ENCODE data around the gene LAYN.

The LAYN gene, protein sequence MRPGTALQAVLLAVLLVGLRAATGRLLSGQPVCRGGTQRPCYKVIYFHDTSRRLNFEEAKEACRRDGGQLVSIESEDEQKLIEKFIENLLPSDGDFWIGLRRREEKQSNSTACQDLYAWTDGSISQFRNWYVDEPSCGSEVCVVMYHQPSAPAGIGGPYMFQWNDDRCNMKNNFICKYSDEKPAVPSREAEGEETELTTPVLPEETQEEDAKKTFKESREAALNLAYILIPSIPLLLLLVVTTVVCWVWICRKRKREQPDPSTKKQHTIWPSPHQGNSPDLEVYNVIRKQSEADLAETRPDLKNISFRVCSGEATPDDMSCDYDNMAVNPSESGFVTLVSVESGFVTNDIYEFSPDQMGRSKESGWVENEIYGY

DNA sequence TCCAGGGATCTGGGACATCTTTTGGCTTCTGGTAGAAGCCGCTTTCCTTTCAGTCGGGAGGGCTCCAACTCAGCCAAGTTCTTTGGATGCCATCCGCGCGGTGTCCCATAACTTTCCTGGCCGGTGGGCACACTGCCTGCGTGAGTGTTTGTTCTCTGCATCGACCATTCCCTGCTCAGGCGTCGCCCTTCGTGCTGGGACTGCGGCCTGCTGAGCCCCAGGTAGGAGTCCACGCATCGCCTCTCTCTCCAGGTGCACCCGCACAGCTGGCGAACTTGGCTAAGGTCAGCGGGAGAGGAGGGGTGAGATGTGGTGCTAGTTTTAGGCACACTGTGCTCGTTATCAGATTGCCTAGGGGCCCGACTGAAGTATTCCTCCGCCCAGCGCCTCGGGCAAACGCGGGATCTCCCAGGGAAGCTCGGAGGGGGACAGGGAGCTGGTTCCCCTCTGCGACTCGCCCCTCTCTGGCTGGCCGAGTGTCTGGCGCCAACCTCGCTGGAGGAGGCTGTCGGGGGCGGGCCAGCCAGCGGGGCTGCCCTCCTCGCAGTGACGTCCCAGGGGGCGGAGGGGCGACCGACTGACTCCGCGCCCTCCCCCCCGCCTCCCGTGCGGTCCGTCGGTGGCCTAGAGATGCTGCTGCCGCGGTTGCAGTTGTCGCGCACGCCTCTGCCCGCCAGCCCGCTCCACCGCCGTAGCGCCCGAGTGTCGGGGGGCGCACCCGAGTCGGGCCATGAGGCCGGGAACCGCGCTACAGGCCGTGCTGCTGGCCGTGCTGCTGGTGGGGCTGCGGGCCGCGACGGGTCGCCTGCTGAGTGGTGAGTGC, at the start of gene LAYN:
LAYN (plus strand) TSS at position 607 of the 823 bp plus-strand sequence; CDS start at position 731, 124 bp downstream.
- no peak for DNase-seq

DNA sequence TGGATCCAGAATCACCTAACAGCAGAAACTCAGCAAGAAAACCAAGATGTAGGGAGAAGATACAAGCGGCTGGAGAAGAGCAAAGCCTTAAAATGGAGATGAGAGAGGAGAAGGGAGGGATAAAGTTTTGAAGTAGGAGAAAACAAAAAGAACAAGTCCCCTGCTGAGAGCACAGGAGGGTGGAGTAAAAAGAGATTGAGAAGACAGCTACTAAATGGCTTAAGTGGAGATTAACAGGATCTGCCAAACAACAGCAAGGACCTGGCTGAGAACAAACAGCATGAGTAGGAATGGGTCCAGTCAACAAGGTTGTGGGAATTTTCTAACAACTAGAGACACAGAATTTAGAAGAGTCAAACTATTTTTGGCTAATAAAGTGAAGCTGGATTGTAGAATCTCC, 46.5 kb upstream of the LAYN start:
- DNase-seq, result no peak

DNA sequence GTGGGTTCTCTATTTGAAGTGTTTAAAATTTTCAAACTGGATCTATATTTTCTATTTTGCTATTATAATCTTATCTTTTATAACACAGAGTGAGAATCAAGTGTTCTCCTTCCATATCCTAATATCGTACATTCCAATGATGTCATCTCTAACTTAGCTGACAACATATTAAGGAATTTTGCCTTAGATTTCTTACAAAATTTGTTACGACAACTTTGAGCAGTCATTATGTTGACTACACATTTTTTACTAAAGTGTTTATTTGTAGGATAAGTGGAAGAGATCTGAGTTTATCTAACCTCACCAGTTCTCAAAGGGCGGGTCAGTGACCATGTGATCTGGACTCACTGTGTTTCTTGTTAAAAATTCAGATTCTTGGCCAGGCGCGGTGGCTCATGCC, 41.0 kb upstream of the LAYN start:
- DNase-seq, result no peak

DNA sequence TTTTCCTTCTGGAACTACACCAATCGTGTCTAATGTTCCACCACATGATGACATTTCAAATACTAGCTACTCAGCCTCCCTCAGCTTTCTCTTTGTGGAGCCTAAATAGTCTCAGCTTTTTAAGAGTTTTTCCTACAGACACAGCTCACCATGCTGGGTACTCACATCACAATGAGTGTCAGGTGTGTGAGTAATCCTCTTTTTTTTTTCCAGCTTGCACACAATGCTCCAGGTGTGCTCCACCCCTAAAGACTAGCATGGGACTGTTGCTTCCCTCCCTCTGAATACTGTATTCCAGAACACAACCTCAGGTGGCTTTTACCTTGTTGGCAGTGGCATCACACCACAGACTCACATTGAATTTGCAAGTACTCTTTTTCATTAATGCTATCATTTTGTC, 40.0 kb upstream of the LAYN start:
- no peak for DNase-seq

DNA sequence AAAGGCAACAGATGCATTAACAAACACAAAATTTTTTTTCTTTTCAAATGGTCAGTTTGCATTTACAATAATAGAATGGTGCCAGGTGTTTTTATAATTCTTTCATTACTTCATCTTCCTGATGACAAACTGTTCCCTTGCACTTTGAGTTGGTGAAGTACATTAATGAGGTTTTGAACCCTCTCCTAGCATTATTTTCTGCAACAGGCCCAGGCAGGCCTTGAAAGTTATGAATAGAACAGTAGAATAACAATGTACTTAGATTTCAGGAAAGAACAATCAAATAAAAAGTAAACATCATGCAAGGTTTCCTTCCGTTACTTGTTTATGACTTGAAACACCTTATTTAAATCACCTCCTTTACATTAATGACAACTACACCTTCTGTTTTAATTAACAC, 37.9 kb upstream of the LAYN start:
- no peak for DNase-seq

DNA sequence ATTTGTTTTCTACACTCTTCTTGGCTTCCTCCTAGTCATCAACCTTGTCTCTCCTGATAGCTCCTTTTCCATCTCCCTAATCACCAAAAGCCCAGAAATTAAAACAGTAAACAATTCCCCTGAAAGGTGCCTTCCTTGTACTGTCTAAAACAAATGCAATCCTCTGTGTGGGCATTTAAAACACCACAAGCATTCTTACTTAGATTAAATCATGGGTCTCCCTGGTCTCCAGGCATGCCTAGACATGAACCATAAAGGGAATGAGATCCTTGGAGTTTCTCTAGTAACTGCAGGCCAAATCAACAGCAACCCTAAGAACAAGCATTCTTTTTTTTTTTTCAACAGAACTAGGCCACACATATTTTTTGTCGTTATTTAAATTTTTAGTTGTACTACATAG, 30.2 kb upstream of the LAYN start:
- DNase-seq, result no peak

DNA sequence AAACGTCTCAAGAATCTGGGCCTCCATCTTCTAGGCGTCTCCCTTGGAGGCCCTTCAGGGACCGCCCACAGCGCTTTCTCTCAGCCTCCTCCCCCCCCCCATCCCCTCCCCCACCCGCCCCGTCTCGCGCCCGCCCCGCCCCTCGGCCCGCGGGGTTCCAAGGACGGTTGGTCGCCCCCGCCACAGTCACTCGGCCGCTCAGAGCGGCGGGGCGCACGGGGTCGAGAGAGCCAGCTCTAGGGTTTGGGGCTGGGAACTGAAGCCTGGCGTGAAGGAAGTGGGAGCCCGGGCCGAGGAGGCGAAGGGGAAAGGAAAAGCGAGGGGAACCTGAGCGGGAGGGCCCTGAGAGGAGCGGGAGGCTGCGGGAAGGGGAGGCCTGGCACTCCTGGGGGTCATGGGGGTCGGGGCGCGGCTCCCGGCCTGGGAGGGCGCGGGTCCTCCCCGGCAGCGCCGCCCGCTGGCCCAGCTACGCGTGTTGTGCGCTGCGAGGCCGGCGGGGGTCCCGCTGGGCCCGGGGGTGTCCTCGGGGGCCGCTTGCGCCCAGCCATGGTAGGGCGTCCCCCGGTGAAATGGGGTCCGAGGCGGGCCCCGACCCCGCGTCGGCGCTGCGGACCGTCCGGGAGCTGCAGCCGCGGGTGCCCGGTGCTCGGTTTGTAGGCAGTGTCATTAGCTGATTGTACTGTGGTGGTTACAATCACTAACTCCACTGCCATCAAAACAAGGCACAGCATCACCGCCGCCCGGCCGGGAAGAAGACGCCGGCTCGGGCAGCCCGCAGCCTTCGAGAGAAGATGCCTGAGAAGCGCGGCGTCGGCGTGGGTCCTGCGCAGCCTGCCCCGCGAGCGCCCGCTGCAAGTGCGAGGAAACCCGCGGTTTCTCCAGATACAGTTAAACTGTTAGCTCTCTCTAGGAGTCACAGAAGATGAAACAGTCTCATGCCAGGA, 28.0 kb upstream of the LAYN start, which contains the start of gene BTG4:
BTG4 (minus strand) TSS at position 91 of the 944 bp plus-strand sequence. CDS start 13,610 bp downstream, outside the sequence.
- DNase-seq, result no peak

DNA sequence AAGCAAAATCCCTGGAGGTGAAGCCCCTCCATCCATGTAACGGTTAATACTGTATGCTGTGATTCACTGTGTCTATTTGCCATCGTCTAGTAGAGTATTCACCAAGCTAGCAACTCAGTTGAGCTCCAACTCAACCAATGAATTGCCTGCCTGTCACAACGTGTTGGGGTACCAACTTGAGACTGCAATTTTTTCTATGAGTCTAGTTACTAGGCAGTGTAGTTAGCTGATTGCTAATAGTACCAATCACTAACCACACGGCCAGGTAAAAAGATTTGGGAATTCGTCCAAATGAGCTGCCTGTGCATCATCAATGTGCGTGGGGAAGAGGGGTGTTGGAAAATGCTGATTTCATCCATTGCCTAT, 27.3 kb upstream of the LAYN start:
- DNase-seq, result peak; percentile 26

DNA sequence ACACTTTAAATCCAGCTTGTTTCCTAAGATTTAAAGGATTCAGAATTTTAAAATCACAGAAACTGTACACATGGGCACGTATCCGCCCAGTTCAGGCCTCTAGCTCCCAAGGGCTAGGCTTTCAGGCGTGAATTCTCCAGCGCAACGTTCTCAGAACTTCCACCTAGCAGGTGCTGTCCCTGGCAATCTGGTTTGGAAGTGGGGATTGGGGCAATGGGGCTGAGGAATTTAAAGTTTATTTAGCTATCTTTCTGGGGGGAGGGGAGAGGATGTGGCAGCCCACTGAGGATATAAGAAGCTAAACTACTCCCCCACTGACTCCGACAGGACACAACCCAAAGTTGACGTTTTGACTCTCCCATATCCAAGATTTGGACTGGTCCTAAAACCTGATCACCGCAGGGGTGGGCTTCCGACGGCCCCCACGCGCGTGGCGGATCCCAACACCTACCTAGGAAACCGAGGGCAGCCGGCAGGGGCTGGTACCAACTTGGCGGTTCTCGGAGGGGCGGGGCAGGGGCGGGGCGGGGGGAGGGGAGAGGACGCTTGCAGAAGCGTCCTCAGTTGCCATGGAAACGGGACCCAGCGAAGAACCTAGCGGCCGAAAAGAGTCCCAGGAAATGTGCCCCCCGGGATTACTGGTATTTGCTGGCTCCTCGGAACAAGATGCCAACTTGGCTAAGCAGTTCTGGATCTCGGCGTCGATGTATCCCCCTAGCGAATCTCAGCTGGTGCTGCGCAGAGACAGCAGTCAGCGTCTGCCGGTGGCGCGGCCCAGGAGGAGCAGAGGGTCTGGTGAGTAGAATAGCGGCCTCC, 26.1 kb upstream of the LAYN start, which contains the start of gene HOATZ:
HOATZ (plus strand) TSS at position 563 of the 816 bp plus-strand sequence; CDS start at position 570, 7 bp downstream.
- DNase-seq, result no peak

DNA sequence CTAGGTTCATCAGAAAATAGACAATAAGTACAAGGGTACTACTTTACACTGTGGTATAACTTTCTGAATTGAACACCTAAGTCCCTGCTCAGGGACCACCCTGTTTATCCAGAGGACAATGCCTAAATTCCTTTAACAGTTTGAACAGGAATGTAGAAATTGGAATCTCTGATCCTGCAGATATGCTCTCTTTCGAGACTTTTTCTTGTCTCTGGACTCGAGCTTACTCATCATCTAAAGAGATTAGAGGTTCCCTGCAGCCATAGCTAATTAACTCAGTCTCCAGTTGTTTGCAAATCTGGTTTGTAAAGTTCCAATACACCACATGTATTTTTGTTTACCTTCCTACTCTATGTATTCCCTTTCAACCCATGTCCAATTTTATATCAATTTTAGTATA, 24.9 kb upstream of the LAYN start:
- no peak for DNase-seq

DNA sequence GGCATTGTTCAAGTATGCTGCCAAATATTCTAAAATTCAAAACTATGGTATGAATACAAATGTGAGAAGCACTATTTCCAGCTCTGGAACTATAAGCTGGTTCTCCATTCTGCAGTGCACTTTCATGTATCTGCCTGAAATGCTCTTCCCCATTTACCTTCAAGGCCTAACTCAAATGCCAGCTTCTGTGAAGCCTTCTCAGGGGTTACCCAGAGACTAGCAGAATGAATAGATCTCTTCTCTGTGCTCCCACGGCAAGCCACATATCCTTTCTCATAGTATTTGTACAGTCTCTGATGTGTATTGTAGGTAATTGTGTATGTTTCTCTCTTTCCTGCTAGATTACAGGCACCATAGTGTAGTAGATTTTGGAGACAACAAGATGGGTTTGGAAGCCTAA, 21.9 kb upstream of the LAYN start:
- DNase-seq, result no peak

DNA sequence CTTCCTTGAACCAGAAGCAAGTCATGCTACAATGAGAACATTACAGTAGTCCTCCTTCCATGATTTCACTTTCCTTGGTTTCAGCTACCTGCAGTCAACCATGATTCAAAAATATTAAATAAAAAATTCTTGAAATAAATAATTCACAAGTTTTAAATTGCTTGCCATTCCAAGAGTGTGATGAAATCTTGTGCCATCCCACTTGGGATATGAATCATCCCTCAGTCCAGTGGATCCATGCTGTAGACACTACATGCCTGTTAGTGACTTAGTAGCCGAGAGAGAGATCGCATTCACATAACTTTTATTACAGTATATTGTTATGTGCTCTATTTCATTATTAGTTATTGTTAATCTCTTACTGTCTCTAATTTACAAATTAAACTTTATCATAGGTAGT, 20.0 kb upstream of the LAYN start:
- DNase-seq, result no peak

DNA sequence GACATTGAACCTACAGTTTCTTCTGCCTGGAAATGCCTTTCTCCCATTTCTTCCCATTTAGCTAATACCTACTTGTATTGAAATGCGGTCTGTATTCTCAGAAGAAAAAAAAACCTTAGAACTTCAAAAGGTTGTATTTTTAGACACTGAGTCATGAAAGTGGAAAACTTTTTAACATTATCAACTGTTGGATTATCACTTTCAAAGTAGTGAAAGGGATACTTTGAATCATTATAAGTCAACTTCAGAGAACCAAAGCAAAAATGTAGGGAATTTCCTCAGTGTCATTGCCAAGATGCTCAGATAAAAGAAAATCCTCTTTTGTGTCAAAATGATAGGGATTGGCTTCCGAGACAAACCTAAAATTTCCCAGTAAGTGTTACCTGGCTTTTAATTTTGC, 19.4 kb upstream of the LAYN start:
- no peak for DNase-seq

DNA sequence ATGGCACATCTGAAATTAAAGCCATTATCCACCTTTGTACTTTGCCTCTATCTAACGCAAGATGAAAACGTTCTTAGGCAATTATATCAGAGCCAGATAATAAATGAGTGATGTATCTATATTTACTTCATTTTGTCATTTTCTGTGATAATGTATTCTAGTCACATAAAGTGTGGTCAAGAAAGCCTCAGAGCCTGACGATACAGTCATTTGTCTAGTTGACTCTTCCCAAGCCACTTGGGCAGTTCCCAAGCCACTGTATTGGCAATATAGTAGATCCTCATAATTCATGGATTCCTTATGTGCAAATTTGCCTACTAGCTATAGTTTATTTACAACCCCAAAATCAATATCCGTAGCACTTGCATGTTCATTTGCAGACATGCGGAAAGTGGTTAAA, 18.1 kb upstream of the LAYN start:
- DNase-seq, result no peak

DNA sequence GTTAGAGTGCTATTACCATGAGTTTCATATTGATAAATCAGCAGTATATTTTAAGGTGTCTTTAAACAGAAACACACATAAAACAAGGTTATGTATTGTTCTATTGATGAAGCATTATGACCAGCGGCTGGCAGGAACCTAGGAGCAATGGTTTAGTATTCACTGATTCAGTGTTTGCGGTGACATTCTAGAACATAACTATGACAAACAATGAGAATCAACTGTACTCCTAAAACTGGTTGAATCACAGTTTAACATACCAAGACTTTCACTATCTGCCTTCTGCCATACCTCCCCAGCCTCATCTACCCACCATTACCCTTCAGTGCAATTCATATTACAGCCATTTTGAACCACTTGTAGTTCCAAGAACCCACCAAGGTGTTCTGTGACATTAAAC, 17.2 kb upstream of the LAYN start:
- DNase-seq, result no peak

DNA sequence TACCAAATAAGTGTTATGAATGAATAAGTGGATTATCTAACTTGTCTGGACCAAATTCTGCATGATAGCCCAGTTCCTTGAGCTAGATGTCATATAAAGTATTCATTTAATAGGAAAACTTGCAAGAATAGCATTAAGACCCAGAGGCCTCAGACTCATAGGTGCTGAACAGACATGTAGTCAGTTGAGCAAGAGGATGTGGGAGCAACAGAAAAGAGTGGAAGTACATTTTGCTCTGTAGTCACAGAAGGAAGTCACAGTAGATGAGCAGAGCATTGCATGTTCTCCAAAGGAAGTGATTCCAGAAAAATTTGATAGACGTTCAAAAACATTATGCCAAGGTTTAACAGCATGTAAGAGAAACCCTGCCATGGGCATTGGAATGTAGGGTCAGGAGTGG, 16.5 kb upstream of the LAYN start:
- no peak for DNase-seq

DNA sequence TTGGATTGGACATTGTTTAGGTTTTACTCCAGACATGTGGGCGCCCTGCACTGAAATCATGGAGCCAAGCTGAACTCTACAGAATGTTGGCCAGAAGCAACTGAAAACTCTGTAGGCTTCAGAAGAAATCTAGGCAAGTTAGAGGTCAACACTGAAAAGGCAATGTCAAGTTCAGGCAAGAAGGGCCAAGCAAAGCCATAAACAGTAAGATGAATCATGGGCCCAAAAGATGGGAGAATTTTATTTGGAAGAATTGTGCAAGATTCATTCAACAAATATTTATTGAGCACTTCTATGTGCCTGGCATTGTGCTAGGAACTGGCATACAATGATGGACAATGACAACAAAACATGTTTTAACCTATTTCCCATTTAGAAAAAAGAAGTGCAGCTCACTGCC, 15.1 kb upstream of the LAYN start:
- DNase-seq, result no peak

DNA sequence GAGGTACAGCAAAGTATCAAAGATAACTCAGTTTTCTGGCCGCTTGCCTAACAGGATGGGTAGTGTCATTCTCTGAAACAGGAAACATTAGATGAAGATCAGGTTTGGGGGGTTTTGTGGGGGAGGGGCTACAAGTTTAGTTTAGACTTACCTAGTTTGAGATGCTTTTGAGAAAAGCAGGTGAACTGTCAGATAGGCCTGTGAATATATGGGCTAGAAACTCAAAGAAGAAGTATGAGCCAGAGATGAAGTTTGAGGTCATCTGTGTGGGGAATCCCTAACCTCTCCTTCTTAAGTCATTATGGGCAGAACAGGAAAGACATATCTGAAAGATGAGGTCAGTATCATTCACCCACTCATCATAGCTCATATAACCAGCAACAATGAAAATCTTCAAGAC, 14.0 kb upstream of the LAYN start:
- DNase-seq, result no peak

DNA sequence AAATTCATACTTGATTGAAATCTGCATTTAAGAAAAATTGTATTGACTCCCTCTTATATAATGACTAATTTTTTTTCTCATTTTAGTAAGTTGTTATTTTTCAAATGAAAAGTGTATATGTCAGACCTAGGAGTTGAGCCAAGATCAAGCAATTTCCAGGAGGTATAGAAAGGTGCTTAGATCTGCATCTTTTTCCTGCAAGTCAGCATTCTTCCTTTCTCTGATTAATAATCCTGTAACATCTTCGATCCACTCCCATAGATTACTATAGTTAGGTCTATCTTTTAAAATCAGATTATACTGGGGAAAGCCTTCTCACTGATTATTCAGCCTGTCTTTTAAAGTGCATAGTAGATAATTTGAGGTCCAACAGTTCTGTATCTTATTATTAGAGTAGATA, 13.2 kb upstream of the LAYN start:
- DNase-seq, result no peak

DNA sequence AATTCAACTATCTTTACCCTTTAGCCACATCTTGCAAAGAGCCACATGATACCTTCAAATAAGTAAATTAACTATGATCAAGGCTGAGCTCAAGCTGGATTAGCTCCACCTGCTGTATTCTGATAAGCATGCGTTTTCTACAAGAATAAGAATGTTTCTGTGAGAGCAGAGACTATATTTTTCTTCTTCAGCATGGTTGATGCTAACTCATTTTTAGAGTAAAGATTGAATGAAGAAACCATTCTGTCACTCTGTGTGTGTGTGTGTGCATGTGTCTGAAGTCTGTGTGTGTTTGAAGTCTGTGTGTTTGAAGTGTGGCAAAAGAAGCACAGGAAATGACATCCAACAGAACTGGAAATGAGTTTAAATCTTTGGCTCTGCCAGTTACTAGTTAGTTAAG, 12.0 kb upstream of the LAYN start:
- no peak for DNase-seq

DNA sequence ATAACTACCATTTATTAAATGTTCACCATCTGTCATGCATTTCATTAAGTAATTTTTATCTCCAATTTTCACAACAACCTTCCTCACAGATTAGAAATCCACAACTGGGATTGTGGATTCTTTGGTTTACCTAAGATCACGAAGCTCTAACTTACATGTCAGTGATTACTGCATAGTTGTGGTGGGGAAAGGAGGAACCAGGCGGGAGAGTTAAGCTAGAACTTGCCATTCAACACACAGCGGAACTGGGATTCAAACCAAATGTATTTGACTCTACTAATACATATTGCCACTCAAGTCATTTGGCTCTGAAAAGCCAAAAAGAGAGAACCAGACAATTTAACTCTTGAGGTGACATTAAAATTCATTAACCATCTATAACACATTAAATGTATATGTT, 10.4 kb upstream of the LAYN start:
- DNase-seq, result no peak

DNA sequence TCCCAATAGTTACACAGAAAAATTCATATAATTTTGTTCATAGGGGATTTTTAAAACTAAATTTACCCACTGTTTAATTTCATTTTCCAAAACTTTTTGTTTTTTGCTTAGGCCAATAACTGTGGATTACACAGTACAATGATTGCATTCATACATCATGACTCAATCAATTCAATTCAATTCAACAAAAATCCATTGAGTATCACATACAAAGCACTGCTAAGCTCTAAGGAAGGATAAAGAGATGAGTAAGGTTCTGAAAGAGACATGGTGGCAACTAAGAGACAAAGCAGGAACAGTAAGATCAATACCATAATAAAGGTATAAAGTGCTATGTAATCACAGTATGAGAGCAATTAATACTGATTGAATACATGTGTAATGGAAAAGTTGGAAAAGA, 9.4 kb upstream of the LAYN start:
- DNase-seq, result no peak
